A673 (cell line): ENCODE results near the gene ZFPL1. TPM values are rescaled to one million over a fixed set of nuclear protein-coding genes. Genes with fewer than 3 reads are reported as not detected.

Experiments
- BruUV-seq: library from RNA; stranded (reverse); fragments of 400-500 nt; replicated peaks from 2 replicates; lab custom pipeline; 2021; lab: Mats Ljungman, UMichigan
- CTCF ChIA-PET: fragments of 300-600 bp; sonication (Branson Sonifier 250); formaldehyde crosslinking; loops from one replicate; lab custom pipeline; 2022; ENCODE audit warnings: antibody characterized with exemption; lab: Charles Lee
- POLR2A ChIA-PET: fragments of 300-600 bp; sonication (Branson Sonifier 250); formaldehyde crosslinking; loops from one replicate; lab custom pipeline; 2022; ENCODE audit warnings: antibody characterized with exemption; ENCODE audit not compliant: low non-redundant PET; lab: Charles Lee
- DNase-seq: peaks from one replicate; pipeline ENCODE4 v3.0.0-alpha.2; 2015; ENCODE audit warnings: low spot score
- H3K27ac ChIP-seq: fragments of 200-600 bp; sonication (generic); 2 replicates; pipeline ENCODE4 v1.5.1; 2016; ENCODE audit warnings: mixed run types, low read depth, mild to moderate bottlenecking, mixed read lengths, antibody characterized with exemption, low read length; ENCODE audit not compliant: poor library complexity, severe bottlenecking
- H3K27me3 ChIP-seq: fragments of 200-600 bp; sonication (generic); replicated peaks from 2 replicates; pipeline ENCODE4 v1.6.1; 2017; ENCODE audit warnings: mixed run types, low read depth, mild to moderate bottlenecking, mixed read lengths, antibody characterized with exemption, low read length; ENCODE audit not compliant: insufficient read depth, poor library complexity
- H3K36me3 ChIP-seq: fragments of 200-600 bp; sonication (generic); 2 replicates; pipeline ENCODE4 v1.6.1; 2016; ENCODE audit warnings: mixed run types, mild to moderate bottlenecking, mixed read lengths, antibody characterized with exemption, low read length; ENCODE audit not compliant: insufficient read depth, poor library complexity, severe bottlenecking
- H3K4me1 ChIP-seq: fragments of 200-600 bp; sonication (generic); 2 replicates; pipeline ENCODE4 v1.6.1; 2017; ENCODE audit warnings: mixed run types, mild to moderate bottlenecking, mixed read lengths, antibody characterized with exemption, low read length; ENCODE audit not compliant: insufficient read depth, poor library complexity, severe bottlenecking
- H3K4me3 ChIP-seq: fragments of 200-600 bp; sonication (generic); 2 replicates; pipeline ENCODE4 v1.5.1; 2016; ENCODE audit warnings: low read depth, mixed run types, mild to moderate bottlenecking, mixed read lengths, low read length; ENCODE audit not compliant: poor library complexity, severe bottlenecking
- H3K9me3 ChIP-seq: fragments of 200-600 bp; sonication (generic); 2 replicates; pipeline ENCODE4 v1.6.1; 2016; ENCODE audit warnings: mixed run types, low read depth, mild to moderate bottlenecking, mixed read lengths, antibody characterized with exemption, low read length; ENCODE audit not compliant: poor library complexity, severe bottlenecking
- EZH2 ChIP-seq: fragments of 200-600 bp; sonication (generic); IDR thresholded peaks from 2 replicates; pipeline ENCODE4 v1.6.1; 2017; ENCODE audit warnings: borderline replicate concordance, low read depth, mild to moderate bottlenecking, mixed read lengths, antibody characterized with exemption, low read length; ENCODE audit not compliant: poor library complexity, severe bottlenecking
- intact Hi-C: fragments of 100-400 bp; cut with micrococcal nuclease; formaldehyde crosslinking; loops from one replicate; pipeline ENCODE4 v1.10.0; 2022; ENCODE audit not compliant: unreplicated experiment
- total RNA-seq: library from RNA; stranded (reverse); gene quantifications from 2 replicates; pipeline ENCODE4 v1.2.3, GENCODE V29; 2021
- TF ChIP-seq, protein P1 (sequence below): fragments of 300-800, 200-600 bp; sonication (generic); conservative IDR thresholded peaks from 2 replicates; pipeline ENCODE4 v1.5.1; 2017; ENCODE audit warnings: low read depth, mild to moderate bottlenecking, antibody characterized with exemption, low read length, moderate library complexity, mixed read lengths

ZFPL1 gene
- total RNA-seq, 1 experiment from 2014 or later = 46.6 TPM

DNA sequence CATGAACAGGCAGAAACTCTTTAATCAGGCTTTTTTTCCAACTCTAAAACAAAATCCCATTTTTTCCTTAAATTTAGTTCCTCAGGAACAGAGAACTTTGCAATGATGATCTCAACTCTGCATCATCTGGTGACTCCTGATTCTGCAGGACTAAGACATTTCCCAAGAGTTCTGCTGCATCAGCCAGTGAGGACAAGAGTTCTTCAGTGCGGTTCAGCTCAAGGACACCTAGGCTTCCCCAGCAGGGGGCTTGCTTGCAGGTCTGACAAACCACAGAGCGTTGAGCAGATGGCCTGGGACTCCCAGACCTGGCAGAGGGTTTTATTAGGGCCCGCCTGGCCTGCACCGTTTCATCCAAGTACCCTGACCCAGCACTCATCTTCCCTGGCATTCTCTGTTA, 6.6 kb upstream of the ZFPL1 start:
- POLR2A ChIA-PET = no interaction called here
- H3K4me1 ChIP-seq = peaks cover 5% of the 10 kb centered on the region
- H3K4me3 ChIP-seq = no peak overlapping the region
- no peaks in the 10 kb centered on the region for H3K27me3 ChIP-seq
- no peaks in the 10 kb centered on the region for H3K9me3 ChIP-seq
- CTCF ChIA-PET = no interaction called here
- intact Hi-C loops = no loop called here
- no peak overlapping the region for H3K27ac ChIP-seq
- no peak for TF ChIP-seq EZH2
- TF ChIP-seq, protein P1, sequence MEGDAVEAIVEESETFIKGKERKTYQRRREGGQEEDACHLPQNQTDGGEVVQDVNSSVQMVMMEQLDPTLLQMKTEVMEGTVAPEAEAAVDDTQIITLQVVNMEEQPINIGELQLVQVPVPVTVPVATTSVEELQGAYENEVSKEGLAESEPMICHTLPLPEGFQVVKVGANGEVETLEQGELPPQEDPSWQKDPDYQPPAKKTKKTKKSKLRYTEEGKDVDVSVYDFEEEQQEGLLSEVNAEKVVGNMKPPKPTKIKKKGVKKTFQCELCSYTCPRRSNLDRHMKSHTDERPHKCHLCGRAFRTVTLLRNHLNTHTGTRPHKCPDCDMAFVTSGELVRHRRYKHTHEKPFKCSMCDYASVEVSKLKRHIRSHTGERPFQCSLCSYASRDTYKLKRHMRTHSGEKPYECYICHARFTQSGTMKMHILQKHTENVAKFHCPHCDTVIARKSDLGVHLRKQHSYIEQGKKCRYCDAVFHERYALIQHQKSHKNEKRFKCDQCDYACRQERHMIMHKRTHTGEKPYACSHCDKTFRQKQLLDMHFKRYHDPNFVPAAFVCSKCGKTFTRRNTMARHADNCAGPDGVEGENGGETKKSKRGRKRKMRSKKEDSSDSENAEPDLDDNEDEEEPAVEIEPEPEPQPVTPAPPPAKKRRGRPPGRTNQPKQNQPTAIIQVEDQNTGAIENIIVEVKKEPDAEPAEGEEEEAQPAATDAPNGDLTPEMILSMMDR = no peak
- DNase-seq = no peak
- peaks cover 55% of the 10 kb centered on the region for H3K36me3 ChIP-seq
- no TSS peak for BruUV-seq

DNA sequence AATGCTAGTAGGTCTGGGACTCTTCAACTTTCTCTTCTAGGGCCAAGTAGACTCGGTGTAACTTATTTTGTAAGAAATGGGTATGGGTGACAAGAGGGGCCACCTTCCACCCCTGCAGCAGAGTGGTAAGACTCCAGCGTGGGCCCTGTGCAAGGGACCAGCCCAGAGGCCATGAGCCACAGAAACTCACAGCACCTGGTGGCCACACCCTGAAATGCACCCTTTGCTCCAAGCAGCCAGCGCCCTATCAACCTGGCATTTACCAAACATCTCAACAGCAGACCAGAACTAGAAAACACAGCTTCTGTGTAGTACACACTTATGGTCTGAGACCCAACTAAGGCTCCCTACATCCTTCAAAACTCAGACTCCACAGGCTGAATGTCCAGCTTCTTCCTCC, 5.9 kb upstream of the ZFPL1 start:
- Histone ChIP-seq H3K36me3 (peaks cover 62% of the 10 kb centered on the region), H3K9me3 (no peaks in the 10 kb centered on the region), H3K27me3 (no peaks in the 10 kb centered on the region), H3K4me1 (peaks cover 12% of the 10 kb centered on the region), H3K27ac (no peak overlapping the region), H3K4me3 (no peak overlapping the region)
- POLR2A ChIA-PET = no interaction called here
- CTCF ChIA-PET = no interaction called here
- BruUV-seq = no TSS peak
- TF ChIP-seq, protein P1 = peak; percentile 70
- TF ChIP-seq EZH2 = no peak
- DNase-seq = peak; percentile 61
- intact Hi-C loops = no loop called here

DNA sequence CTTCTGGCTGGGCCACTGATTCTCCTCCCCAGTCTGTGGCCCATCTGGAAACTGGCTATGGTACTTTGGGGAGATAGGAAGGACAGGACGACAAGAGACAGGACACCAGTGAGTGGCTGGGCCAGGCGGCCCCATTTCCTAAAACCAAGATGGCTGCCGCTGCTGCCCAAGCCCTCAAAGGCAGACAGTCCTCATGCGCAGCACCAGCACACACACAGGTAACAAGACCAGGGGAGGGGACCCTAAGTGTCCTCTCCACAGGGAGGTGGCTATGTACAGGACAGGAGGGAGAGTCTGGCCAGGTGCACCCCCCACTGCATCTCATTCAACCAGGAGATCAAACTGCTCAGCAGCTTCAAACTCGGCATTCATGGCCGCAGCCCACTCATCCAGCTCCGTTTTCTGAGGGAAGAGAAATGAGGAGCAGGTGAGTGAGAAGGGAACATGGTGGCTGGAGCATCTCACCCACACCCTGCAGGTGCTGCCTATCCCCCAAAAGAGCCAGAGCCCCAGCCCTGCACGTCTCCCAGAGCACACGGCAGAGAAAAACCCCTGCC, 5.2 kb upstream of the ZFPL1 start:
- ChIA-PET CTCF (no interaction called here), POLR2A (no interaction called here)
- no peak for TF ChIP-seq EZH2
- TF ChIP-seq, protein P1 = no peak
- DNase-seq = no peak
- Histone ChIP-seq H3K36me3 (peaks cover 62% of the 10 kb centered on the region), H3K9me3 (no peaks in the 10 kb centered on the region), H3K27ac (no peak overlapping the region), H3K27me3 (no peaks in the 10 kb centered on the region), H3K4me3 (no peak overlapping the region), H3K4me1 (peaks cover 12% of the 10 kb centered on the region)
- no TSS peak for BruUV-seq
- intact Hi-C loops = no loop called here
